GM23248 (cell line): ENCODE measurements around the gene CYP27A1.

Experiments used
- EZH2 ChIP-seq: fragments of 200-600 bp; sonication (generic); IDR thresholded peaks from 2 replicates; pipeline ENCODE4 v1.6.1; 2018; ENCODE audit warnings: antibody characterized with exemption, mild to moderate bottlenecking; ENCODE audit not compliant: insufficient read depth, poor library complexity, severe bottlenecking
- EZH2phosphoT487 ChIP-seq: fragments of 200-600 bp; sonication (generic); IDR thresholded peaks from 2 replicates; pipeline ENCODE4 v1.6.1; 2018; ENCODE audit warnings: antibody characterized with exemption, moderate library complexity, mild to moderate bottlenecking, low read depth; ENCODE audit not compliant: insufficient read depth

GRCh38 chr2:218812096-218812815 is 30.3 kb downstream of the CYP27A1 start:
- no peak for TF ChIP-seq EZH2
- no peak for TF ChIP-seq EZH2phosphoT487
